ENCODE results near the gene MYO5A.
A peak's percentile ranks its signal among the peaks of the same experiment; 100 is the strongest.
"Not testable (repeated sequence)": the region's sequence is repeated elsewhere in the genome, so short reads cannot be mapped to it uniquely, and the experiment has no call there.

MYO5A gene

DNA sequence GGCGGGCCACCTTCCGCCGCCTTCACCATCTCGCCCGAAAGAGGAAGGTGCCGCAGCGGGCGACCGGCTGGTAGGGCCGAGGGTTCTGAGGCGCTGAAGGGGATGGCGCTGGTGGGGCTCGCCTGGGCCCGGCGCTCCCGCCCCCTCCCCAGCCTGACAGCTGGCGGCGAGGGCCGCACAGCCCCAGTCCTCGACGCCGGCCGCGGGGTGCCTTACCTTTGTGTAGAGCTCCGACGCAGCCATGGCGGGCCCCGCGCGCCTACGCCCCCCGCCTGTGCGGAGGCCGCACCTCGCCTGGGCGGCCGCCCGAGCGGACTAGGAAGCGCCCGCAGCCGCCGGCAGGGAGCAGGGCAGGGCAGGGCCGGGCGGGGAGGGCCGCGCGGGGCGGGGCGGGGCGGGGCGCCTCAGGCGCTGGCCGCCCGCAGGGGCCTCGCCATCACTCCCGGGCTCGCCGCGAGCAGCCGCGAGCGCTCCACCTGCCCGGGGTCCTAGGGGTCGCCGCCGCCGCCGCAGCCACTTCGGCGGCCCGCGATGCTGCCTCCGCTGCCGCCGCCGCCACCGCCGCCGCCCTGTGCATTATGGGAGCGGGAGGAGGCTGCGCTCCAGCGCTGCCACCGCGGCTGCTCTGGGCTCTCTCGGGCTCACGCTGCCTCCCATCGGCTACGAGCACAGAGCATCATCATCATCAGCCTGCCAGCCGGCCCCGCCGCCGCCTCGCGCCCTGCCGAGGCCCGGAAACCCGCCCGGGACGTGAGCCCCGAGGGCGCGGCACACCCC lies at the start of gene MYO5A:
Gene MYO5A, minus strand, starts transcription at position 317 of the 777 bp plus-strand sequence. Its CDS starts 74 bp downstream, at position 243.
- peak; percentile 78 for DNase-seq (ENCODE audit: low spot score)

DNA sequence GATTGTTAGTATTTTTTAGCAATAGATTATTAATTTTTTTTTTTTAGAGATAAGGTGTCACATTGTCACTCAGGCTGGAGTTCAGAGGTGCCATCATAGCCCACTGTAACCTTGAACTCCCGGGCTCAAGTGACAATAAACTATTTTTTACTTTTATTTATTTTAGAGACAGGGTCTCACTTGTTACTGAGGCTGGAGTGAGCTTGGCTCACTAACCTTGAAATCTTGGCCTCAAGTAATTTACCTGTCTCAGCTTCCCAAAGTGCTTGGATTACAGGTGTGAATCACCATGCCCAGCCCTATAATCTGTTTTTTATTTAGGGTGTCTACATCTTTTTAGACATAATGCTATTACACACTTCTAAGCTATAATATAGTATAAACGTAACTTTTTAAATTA lies 48.0 kb upstream of the MYO5A start:
- DNase-seq (ENCODE audit: low spot score) = no peak

DNA sequence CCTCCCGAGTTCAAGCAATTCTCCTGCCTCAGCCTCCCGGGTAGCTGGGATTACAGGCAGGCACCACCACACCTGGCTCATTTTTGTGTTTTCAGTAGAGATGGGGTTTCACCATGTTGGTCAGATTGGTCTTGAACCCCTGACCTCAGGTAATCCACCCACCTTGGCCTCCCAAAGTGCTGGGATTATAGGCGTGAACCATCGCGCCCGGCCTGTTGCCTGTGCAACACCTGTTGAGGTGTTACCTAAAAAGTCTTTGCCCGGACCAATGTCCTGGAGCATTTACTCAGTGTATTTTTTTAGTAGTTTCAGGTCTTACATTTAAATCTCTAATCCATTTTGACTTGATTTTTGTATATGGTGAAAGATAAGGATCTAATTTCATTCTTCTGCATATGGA lies 46.9 kb upstream of the MYO5A start:
- DNase-seq (ENCODE audit: low spot score) = not testable (repeated sequence)

DNA sequence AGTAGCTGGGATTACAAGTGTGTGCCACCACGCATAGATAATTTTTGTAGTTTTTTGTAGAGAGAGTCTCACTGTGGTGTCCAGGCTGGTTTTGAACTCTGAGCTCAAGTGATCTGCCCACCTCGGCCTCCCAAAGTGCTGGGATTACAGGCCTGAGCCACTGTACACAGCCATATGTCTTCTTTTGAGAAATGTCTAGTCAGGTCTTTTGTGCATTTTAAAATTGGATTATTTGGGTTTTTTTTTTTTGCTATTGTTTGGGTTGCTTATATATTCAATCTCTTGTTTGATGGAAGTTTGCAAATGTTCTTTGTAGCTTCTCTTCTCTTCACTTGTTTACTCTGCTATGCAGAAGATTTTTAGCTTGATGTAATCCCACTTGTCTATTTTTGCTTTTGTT lies 46.4 kb upstream of the MYO5A start:
- no peak for DNase-seq (ENCODE audit: low spot score)

DNA sequence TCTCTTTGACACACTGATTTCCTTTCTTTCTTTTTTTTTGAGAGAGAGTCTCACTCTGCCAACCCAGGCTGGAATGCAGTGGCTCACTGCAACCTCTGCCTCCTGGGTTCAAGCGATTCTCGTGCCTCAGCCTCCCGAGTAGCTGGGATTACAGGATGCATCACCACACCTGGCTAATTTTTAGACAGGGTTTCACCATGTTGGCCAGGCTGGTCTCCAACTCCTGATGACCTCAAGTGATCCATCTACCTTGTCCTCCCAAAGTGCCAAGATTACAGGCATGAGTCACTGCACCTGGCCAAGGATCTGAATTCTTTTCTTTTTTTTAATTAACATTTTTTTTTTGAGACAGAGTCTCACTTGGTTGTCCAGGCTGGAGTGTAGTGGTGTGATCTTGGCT lies 45.9 kb upstream of the MYO5A start:
- DNase-seq (ENCODE audit: low spot score) = not testable (repeated sequence)

DNA sequence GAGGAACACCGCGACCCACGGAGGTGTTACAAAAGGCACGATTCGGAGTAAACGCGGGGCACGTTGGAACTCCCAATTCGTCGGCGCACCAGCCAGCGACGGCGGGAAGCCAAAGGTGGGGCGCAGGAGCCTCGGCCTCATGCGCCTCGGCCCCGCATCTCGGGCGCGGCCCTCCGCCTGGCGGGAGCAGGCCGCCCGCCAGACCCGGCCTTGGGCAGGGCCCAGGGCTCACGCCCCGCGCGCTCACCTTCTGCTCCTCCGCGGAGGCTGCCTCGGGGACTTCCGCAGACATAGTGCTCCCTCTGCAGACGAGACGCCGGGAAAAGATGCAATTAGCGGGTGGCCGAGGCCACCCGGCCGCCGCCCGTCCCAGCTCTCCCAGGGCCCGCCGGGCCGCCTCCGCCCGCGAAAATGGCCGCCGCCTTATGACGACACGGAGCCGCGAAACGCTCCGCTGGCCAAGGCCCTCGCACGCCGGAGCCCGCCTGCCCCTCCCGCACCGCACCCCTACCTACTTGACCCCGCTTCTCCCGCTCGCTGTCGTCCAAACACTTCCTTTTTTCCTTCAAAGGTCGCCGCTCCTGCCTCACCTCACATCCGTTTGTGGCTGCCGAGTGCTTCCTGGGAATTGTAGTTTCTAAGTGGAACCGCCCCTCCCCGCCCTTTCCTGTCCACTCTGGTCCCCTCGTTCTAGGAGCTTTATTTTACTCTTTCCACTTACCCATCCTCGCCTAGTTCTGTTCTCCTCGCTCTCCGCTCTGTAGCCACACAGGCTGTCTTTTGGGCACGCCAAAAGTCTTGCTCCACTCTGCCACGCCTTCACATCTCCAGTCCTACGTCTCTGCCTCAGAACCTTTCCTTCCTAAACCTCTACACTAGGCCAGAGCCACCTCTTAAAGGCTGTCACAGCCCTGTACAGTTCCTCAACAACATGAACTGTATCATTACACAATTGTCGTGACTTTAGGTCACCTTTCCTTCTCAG lies 40.2 kb upstream of the MYO5A start, which contains the start of gene ARPP19:
Gene ARPP19, minus strand, starts transcription at position 430 of the 985 bp plus-strand sequence. Its CDS starts 138 bp downstream, at position 292.
- DNase-seq (ENCODE audit: low spot score) = peak; percentile 81

DNA sequence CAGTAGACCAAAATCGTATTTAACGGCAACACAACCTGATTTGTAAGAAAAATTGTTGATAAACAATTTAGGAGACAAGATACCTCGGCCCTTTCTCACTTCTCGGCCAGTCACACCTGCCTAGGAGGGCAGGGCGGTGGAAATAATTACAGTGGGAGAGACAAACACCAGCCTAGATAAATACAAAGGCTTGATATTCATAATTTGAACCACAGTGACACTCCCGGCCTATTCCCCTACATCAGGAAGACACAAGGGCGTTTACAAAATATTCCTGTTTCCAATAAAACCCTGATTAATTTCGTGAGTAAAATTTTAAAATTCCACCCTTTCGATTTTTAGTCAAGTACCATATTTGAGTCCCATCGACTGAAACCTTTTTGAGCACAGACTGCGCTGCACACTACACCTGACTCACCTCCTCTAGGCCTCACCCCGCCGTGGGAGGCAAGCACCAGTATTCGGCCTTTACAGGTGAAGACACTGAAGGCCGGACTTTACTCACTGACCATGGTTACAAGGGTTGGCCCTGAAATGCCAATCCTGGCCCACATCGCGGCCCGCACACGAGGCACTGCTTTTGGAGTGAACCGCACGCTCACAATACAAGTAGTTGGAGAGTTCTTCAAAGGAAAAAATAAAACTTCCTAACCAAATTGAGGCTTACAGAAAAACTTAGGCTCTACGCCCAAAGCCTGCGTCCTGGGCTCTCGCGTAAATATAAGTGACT lies 39.4 kb upstream of the MYO5A start:
- DNase-seq (ENCODE audit: low spot score) = peak; percentile 10

DNA sequence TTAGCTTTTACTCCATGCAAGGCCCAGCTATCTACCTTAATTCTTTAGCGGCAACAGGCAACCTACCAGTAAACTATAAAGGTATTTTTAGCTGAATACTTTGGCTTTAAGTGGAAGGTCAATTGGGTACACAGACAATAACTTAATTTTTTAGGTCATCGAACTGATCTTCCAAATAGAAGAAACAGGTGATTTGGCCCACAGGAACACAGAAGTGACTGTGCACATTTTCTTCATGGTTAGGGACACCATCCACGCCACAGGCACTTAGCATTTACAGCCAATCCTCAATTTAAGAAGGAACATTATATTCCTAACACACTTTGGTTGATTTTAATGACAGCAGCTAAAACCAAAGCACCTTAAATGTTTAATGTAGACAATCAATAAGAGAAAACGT lies 38.2 kb upstream of the MYO5A start:
- no peak for DNase-seq (ENCODE audit: low spot score)

DNA sequence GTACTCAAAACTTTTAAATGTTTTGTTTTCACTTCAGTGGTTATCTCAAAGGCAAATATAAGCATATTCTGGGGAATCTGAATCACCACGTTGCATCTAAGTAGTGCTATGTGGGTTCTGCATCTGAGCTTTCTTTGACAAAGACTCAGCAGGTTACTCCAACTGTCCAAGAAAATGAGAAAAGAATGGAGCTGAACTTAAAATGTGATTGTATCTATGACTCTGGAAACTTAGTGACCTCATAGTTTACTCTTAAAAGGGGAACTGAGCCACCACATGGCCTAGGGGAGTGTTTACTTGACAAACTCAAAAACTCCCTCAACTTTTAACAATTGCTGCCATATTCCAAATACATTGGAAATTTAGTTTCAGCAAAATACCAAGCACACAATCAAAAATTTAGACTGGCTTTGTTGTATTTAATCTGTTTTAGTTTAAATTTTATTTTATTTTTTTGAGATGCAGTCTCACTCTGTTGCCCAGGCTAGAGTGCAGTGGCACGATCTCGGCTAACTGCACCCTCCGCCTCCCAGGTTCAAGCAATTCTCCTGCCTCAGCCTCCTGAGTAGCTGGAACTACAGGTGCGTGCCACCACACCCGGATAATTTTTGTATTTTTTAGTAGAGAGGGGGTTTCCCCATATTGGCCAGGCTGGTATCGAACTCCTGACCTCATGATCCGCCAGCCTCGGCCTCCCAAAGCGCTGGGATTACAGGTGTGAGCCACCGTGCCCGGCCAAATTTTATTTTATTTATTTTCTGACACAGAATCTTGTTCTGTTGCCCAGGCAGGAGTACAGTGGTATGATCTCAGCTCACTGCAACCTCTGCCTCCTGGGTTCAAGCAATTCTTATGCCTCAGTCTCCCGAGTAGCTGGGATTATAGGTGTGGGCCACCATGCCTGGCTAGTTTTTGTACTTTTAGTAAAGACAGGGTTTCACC lies 37.0 kb upstream of the MYO5A start:
- peak; percentile 11 for DNase-seq (ENCODE audit: low spot score)

DNA sequence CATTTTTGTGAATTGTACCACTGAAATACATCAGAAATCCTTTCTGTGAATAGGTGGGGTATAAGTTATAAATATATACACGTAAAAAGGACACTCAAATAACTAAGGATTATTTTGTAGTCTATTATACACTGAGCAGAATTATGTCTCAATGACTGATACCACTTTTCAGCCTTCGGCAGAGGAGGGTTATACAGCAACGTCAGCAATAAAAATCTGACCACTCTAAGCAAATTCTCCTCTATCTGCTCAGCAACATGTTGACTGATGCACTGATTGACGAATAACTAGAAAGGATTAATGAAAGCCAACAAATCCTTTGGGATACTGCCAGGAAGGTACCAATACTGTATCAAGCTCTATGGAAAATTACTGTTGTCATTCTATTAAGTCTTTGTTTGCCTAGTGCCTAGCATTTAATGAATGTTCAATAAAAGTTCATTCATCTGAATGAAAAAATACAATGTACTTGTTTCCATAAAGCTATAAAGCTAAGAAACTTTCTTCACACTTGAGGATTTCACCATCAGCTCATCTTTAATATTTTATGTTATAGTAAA lies 34.9 kb upstream of the MYO5A start:
- no peak for DNase-seq (ENCODE audit: low spot score)

DNA sequence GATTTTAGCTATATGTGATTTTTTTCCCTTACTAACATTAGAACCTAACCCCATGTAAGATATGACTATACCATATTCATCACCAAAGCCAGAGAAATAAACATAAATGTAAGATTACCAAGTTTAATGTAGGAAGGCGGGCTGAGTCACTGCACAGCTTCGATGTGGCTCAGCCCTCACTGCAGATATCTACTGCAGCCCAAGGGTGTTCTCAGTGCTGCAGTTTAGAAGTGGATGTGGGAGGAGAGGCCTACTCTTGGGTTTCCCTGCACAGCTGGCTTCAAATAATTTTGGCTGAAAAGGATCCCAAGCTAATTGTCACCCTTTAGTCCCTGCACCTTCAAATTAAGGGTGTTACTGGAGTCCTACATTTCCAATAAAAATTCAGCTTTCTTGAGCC lies 30.9 kb upstream of the MYO5A start:
- peak; percentile 19 for DNase-seq (ENCODE audit: low spot score)

DNA sequence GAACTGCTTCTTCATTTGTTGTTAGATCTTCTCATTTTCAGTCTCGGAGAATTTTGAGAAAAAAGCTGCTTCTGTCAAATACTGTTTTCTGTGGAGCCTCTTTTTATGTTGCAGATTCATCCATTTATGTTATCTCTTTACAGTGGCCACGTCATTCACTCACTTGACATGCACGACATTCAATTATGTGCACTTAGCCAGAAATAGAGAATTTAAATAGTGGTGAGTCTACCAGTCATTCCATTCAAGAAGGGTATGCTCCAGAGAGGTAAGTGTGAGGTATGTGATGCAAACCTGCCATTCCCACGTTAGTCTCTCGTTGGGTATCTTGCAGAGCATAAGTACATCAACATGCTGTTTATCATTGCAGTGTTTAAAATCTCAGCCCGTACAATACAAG lies 30.3 kb upstream of the MYO5A start:
- no peak for DNase-seq (ENCODE audit: low spot score)

DNA sequence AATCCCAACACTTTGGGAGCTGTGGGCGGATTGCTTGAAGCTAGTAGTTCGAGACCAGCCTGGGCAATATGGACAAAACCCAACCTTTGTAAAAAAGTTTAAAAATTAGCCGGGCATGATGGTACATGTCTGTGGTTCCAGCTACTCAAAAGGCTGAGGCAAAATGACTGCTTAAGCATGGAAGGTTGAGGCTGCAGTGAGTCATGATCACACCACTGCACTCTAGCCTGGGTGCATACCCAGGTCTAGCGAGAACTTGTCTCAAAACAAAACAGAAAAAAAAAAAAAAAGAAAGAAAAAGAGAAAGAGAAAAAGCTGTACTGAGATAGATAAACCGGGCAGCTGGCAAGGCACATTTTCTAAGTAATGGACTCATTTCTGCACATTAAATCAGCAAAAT lies 29.5 kb upstream of the MYO5A start:
- DNase-seq (ENCODE audit: low spot score) = no peak

DNA sequence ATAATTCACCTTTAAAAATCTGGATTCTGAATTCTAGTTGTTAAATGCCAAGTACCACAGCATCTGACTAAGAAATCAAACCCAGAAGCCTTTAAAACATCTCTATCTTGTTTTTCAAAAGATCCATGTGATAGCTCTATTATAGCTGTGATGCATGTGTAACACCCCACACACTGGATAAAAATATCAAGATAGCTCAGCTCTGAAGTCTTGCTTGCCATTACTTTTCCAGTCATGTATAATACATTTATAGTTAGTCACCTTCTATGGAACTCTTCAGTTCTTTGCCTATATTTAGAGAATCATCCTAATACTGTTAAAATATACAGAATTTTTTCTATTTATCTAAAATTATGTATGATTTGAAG lies 28.6 kb upstream of the MYO5A start:
- DNase-seq (ENCODE audit: low spot score) = no peak

DNA sequence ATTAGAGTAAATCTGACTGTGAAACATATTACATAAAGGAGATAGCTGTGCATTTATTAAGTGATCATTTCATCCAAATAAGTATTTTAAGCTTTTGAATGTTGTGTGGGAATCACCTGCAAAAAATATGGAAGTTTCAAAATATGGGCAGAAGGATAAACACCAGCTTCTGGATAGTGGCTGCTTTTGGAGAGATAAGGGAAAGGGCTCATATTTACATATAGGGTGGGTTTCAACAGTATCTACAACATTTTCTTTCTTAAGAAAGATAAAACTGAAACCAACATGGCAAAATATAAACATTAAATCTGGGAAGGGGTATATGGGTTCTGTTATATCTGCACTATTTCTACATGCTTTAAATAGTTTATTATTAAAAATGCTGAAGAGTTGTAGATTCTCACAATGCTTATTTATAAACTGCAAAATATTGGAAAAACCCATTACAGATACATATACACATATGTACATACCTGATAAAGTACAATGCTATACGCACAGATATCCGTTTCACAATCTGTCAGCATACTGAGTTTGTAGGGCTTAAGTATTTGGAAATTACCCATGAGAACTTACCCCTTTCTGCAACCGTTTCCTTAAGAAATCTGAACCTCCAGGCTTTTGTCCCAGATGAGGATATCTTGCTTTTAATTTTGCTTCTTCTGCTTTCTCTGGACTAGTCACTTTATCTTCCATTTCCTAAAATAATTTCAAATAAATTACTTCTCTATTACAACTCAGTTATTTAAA lies 28.0 kb upstream of the MYO5A start:
- no peak for DNase-seq (ENCODE audit: low spot score)

DNA sequence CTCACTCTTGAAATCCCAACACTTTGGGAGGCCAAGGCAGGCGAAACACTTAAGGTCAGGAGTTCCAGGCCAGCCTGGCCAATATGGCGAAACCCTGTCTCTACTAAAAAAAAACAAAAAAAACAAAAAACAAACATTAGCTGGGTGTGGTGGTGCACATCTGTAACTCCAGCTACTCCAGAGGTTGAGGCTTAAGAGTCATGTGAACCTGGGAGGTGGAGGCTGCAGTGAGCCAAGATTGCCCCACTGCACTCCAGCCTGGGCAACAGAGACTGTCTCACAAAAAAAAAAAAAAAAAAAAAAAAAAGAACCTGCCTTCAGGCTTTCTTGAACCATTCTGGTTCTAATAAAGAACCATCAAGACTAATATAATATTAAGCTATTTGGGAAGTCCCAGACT lies 23.6 kb upstream of the MYO5A start:
- no peak for DNase-seq (ENCODE audit: low spot score)

DNA sequence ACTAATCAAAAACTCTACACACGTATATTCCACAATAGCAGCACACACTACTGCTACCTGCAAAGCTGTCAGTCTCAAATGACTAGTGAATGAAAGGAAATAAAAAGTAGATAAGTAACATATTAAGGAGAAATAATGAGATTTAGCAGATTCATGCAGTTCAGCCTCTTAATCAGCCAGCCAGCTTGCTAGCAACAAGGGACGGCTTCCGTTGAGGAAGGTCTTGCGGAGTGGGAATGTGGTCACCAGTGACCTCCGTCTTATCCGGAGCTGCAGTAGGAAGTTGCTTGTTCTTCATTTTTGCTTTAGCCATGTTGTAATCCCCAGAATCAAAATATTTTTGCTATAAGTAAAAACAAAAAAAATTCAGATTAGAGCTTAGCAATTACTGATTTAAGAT lies 23.1 kb upstream of the MYO5A start:
- DNase-seq (ENCODE audit: low spot score) = no peak

DNA sequence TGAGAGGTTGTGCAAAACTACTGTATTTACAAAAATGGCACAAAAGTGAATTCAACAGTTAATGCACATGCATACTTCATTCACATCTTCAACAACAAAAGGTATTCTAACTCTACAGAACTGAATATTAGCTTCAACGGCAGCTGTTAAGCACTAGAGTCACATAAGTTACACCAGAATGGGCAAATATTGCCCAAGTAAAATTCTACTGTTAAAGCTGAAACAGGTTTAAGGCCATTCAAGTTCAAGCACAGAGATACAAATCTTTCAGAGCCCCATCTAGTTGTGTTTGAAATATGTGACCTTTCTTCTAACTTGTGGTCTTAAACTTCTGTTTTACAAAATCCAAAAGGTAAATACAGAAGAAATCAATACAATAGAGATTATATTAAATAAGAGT lies 22.5 kb upstream of the MYO5A start:
- not testable (repeated sequence) for DNase-seq (ENCODE audit: low spot score)

DNA sequence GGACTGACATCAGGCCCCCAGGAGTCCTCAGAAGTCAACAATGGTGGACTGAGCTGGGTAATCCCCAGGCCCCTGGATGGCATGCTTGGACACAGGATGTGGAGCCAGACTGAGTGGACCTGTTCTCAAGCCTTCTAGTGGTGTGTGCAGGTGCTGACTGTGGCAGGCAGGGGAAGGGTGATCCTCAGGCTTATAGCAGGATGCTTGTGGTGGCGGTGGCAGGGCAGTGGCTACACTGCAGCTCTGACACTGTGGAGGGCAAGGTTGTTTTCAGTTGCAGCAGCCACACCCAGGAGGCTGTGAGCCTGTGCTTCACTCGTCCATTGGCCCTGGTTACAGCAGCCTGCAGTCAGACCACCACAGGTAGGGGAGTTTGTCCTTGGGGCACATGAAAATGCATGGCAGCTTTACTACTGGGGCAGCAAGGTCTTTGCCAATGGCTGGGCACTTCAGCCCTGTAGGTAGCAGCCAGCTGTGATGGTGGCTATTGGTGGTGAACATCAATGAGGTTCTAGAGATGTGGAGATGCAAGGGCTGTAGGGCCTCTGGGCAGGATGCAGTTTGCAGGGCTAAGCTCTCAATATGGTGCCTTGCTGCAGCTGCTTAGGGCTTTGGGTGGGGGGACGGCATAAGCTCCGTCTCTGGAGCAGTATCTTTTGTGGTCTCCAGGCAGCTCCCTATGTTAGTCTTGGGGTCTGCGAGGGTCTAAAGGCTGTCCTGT lies 17.5 kb upstream of the MYO5A start:
- no peak for DNase-seq (ENCODE audit: low spot score)

Data from hepatic stellate cell (primary cell).